Adrenal gland (tissue), 12 donors: ENCODE results near the gene CUX1. TPM values are rescaled to one million over a fixed set of nuclear protein-coding genes. Genes with fewer than 3 reads are reported as not detected.

Source experiments
- DNase-seq, 7 donors: peaks; one replicate each; pipeline ENCODE4 v3.0.0-alpha.2; 2019 to 2020
- H3K27ac ChIP-seq, 5 donors: fragments of 200-600 bp; sonication (generic) in 4 of 5; 1 replicate in 3 of 5; 2 replicates in 2 of 5; pipeline versions ENCODE4 v1.5.1 to v1.8.0; 2016 to 2020; ENCODE audit warnings: mild to moderate bottlenecking in 1 of 5
- H3K27me3 ChIP-seq: fragments of 200-600 bp; 2 replicates; pipeline ENCODE4 v1.8.0; 2021
- H3K36me3 ChIP-seq, 2 donors: fragments of 200-600 bp; replicated peaks in 1 of 2; 1 replicate in 1 of 2; 2 replicates in 1 of 2; pipeline versions ENCODE4 v1.5.1 to v1.8.0; 2018 to 2022
- H3K4me1 ChIP-seq, 2 donors: fragments of 200-600 bp; replicated peaks in 1 of 2; 1 replicate in 1 of 2; 2 replicates in 1 of 2; pipeline versions ENCODE4 v1.5.1 to v1.8.0; 2018 to 2021
- H3K4me3 ChIP-seq, 4 donors: fragments of 200-600 bp; sonication (generic) in 3 of 4; one replicate each; pipeline ENCODE4 v1.5.1; 2016 to 2018
- H3K9me3 ChIP-seq, 3 donors: fragments of 200-600 bp; sonication (generic) in 1 of 3; replicated peaks in 1 of 3; 1 replicate in 2 of 3; 2 replicates in 1 of 3; pipeline versions ENCODE4 v1.5.1 to v1.8.0; 2016 to 2021
- POLR2A ChIP-seq, 2 donors: fragments of 450-650 bp; IDR thresholded peaks; one replicate each; pipeline ENCODE4 v1.6.1; 2017; ENCODE audit warnings: antibody characterized with exemption in 2 of 2, mild to moderate bottlenecking in 2 of 2, moderate library complexity in 1 of 2
- WGBS, 4 donors: extraction: QIAGEN DNeasy Blood & Tissue Kit in 2 of 4; methylation state at CpG; one replicate each; pipeline versions ENCODE4 v1.1.5 to v1.1.7; 2013 to 2017; 5-methylcytosine and 5-hydroxymethylcytosine counted together
- intact Hi-C, 2 donors: fragments of 100-400 bp; cut with DNase I; formaldehyde crosslinking; loops; one replicate each; pipeline versions ENCODE4 v1.14.1 to v1.15.0; 2022 to 2023
- polyA plus RNA-seq, 3 donors: library from polyadenylated mRNA; stranded (reverse); fragments of 200-250 nt in 2 of 3; fragments of 350-450 nt in 1 of 3; fragmentation: Illumina TruSeq in 1 of 3; extraction: RNeasy Lipid Tissue Mini Kit (QIAGEN cat#74804) in 1 of 3; gene quantifications; one replicate each; pipeline ENCODE4 v1.2.3, GENCODE V29; 2013 to 2014
- total RNA-seq, 9 donors: library from RNA; depleted of rRNA in 4 of 9; stranded (reverse); fragments of >200 nt in 4 of 9; fragments of 120-200 nt in 1 of 9; fragmentation: NEBNext Ultra II Directional in 1 of 9; extraction: Animal tissue kit (Norgen Biotek cat#: 25700) in 1 of 9; gene quantifications; one replicate each; pipeline versions ENCODE4 v1.1.0 to v1.2.4, GENCODE V29; 2013 to 2023
- TF ChIP-seq, protein P1 (sequence below), 6 experiments: fragments of 450-650 bp in 4 of 6; fragments of 200-600 bp in 2 of 6; sonication (generic) in 1 of 6; IDR thresholded peaks; 1 replicate in 5 of 6; 2 replicates in 1 of 6; pipeline versions ENCODE4 v1.5.1 to v1.8.0; 2016 to 2021; ENCODE audit warnings: antibody characterized with exemption in 6 of 6, mild to moderate bottlenecking in 2 of 6, moderate library complexity in 1 of 6
- donor health status: healthy with polysubstance abuse.
- donor health status: Bipolar disorder and iron deficiency.
- donor health status: DM: yes; HTN: yes; CAD: no.
- donor health status: DM: no; HTN: no; CAD: no.
- donor health status: DM: no; HTN: no; CAD: no.
- donor health status: DM: yes; HTN: yes; CAD: no.

The CUX1 gene
- total and polyA plus RNA-seq, 12 donors: 17.2 to 72.6 (median 58.3) TPM

DNA sequence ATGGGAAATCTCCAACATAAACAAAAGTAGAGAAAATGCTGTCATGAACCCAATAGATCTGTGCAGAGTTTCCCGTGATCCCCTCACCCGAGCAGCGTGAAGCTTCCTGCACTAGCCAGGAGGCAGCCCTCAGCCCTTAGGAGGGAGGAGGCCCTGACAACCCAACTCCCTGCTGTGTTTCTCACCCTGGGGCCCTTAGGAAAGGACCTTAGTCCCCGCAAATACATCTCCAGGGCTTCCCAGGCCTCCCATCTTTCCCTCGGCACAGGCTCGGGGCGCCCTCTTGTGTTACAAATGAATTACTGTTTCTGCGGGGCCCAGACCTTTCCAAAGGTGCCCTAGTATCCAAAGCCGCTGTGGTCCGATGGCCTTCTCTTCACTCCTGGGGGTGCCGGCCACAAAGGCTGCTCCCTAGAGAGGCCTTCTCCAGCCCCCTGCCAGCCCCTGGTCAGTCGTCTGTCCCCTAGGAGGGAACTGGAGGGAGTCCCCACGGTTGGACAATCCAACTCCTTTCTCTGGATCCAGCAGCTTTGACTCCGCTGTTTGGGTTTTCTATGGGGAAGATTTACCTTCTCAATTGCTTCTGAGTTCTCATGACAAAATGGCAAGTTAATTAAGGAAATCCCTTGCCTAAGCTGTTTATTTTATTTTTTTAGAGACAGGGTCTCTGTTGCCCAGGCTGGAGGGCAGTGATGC, 419.3 kb downstream of the CUX1 start:
- Histone ChIP-seq H3K27ac (no peak overlapping the region), H3K36me3 (peaks cover 0 to 30% of the 10 kb centered on the region in 2 donors), H3K4me1 (no peaks in the 10 kb centered on the region), H3K9me3 (no peaks in the 10 kb centered on the region), H3K4me3 (no peak overlapping the region), H3K27me3 (no peaks in the 10 kb centered on the region)
- TF ChIP-seq, protein P1, sequence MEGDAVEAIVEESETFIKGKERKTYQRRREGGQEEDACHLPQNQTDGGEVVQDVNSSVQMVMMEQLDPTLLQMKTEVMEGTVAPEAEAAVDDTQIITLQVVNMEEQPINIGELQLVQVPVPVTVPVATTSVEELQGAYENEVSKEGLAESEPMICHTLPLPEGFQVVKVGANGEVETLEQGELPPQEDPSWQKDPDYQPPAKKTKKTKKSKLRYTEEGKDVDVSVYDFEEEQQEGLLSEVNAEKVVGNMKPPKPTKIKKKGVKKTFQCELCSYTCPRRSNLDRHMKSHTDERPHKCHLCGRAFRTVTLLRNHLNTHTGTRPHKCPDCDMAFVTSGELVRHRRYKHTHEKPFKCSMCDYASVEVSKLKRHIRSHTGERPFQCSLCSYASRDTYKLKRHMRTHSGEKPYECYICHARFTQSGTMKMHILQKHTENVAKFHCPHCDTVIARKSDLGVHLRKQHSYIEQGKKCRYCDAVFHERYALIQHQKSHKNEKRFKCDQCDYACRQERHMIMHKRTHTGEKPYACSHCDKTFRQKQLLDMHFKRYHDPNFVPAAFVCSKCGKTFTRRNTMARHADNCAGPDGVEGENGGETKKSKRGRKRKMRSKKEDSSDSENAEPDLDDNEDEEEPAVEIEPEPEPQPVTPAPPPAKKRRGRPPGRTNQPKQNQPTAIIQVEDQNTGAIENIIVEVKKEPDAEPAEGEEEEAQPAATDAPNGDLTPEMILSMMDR (IDR thresholded peaks at IDR 0.05): peak; percentile 69 to 84 (median 77)
- no peak for TF ChIP-seq POLR2A (IDR thresholded peaks at IDR 0.05)
- peak; percentile 43 to 83 (median 69) for DNase-seq
- WGBS, 4 donors: 33 to 40% (median 36%) methylated on average over 4 to 14 of the region's 14 CpGs
- intact Hi-C loops: loop anchor here (2.0 to 10.0 kb wide), 3 partner anchors 419 to 552 kb away; partner anchors contain the start of gene CUX1 (in 1 of the 2)

DNA sequence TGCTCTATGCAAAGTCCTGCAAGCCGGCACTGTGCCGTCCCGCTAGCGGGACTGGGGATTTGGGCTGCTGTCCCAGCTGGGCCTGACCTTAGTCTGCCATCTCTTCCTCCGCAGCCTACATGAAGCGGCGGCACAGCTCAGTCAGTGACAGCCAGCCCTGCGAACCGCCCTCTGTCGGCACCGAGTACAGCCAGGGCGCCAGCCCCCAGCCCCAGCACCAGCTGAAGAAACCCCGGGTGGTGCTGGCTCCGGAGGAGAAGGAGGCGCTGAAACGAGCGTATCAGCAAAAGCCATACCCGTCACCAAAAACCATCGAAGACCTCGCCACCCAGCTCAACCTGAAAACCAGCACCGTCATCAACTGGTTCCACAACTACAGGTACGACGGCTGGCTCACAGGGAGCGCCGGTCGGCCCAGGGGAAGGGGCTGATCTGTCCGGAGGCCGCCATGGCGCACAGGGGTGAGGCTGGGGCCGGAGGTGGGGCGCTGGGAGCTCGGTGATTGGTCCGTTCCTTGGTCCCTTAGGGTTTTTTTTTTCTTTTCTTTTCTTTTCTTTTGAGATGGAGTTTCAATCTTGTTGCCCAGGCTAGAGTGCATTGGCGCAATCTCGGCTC, 421.9 kb downstream of the CUX1 start:
- peaks cover 0 to 26% of the 10 kb centered on the region in 2 donors for H3K36me3 ChIP-seq
- H3K27ac ChIP-seq: no peak overlapping the region
- no peak for TF ChIP-seq POLR2A (IDR thresholded peaks at IDR 0.05)
- TF ChIP-seq, protein P1 (IDR thresholded peaks at IDR 0.05): no peak
- no peaks in the 10 kb centered on the region for H3K9me3 ChIP-seq
- H3K4me1 ChIP-seq: no peaks in the 10 kb centered on the region
- WGBS, 4 donors: 96 to 97% (median 97%) methylated on average over 18 to 35 of the region's 35 CpGs
- H3K27me3 ChIP-seq: no peaks in the 10 kb centered on the region
- H3K4me3 ChIP-seq: no peak overlapping the region
- intact Hi-C loops: loop anchor here (5.0 to 10.0 kb wide), 2 partner anchors 422 to 555 kb away; partner anchors contain the start of gene CUX1 (in 1 of the 2)
- no peak for DNase-seq

DNA sequence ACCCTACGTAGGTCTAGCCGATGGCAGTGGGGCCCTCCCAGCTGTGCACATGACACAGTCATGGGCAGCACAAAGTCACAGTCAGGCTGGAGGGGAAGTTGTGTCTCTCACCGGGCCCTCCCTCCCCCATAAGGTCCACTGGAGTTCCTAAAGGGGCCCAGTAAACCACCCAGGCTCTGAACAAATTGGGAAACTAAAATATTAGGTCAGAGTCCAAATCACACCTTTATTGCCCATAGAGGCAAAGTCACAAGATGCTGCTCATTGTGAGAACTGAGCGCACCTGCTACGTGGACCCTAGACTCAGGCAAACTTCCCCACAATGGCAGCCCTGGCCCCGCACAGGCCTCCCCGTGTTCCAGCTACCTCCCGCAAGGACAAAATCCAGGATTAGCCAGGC, 424.0 kb downstream of the CUX1 start:
- H3K4me3 ChIP-seq: no peak overlapping the region
- no peaks in the 10 kb centered on the region for H3K27me3 ChIP-seq
- 86 to 91% (median 90%) methylated on average over 6 to 8 of the region's 8 CpGs for WGBS, 4 donors
- H3K36me3 ChIP-seq: peaks cover 0 to 18% of the 10 kb centered on the region in 2 donors
- intact Hi-C loops: no loop called here
- H3K27ac ChIP-seq: no peak overlapping the region
- no peak for DNase-seq
- TF ChIP-seq POLR2A (IDR thresholded peaks at IDR 0.05): no peak
- TF ChIP-seq, protein P1 (IDR thresholded peaks at IDR 0.05): no peak
- H3K9me3 ChIP-seq: no peaks in the 10 kb centered on the region
- no peaks in the 10 kb centered on the region for H3K4me1 ChIP-seq

DNA sequence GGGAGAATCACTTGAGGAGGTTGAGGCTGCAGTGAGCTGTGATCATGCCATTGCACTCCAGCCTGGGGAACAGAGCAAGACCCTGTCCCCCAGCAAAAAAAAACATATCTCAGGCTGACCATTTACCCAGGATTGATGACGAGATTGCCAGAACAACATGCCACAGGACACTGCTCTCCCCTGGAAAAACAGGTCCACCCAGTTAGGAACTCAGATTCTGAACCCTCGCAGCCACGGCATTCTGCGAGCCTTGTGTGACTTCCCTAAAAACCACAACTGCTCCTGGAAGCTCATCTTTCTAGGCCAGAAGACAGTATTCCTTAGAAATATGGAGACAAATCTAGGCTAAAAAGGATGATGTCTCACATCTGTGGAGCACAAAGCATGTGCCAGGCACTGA, 427.2 kb downstream of the CUX1 start:
- Histone ChIP-seq H3K36me3 (peaks cover 0 to 17% of the 10 kb centered on the region in 2 donors), H3K27ac (no peak overlapping the region), H3K4me1 (no peaks in the 10 kb centered on the region), H3K9me3 (no peaks in the 10 kb centered on the region), H3K27me3 (no peaks in the 10 kb centered on the region), H3K4me3 (no peak overlapping the region)
- intact Hi-C loops: no loop called here
- WGBS, 4 donors: 67 to 93% (median 81%) methylated on average over 4 of the region's 4 CpGs
- TF ChIP-seq, protein P1 (IDR thresholded peaks at IDR 0.05): no peak
- no peak for TF ChIP-seq POLR2A (IDR thresholded peaks at IDR 0.05)
- no peak for DNase-seq
